ENCODE measurements around the gene ASCC3.

Gene ASCC3

GRCh38 chr6:100595456-100595855 is 285.7 kb downstream of the ASCC3 start:
- DNase-seq (ENCODE audit: insufficient read length, low spot score) (no peak), FAIRE-seq (no peak)
- TF ChIP-seq SPI1 (IDR thresholded peaks at IDR 0.05; ENCODE audit: low read depth, low read length): no peak
- TF ChIP-seq PAX5 (IDR thresholded peaks at IDR 0.05; ENCODE audit: insufficient read depth, low read length, severe bottlenecking): no peak
- TF ChIP-seq POLR2A (IDR thresholded peaks at IDR 0.05; ENCODE audit: low read depth, low read length): no peak
- TF ChIP-seq POLR2AphosphoS5 (IDR thresholded peaks at IDR 0.05; ENCODE audit: low read depth, low read length): no peak
- TF ChIP-seq POU2F2 (IDR thresholded peaks at IDR 0.05; ENCODE audit: low read depth, low read length): no peak
- no peak for TF ChIP-seq TAF1 (IDR thresholded peaks at IDR 0.05; ENCODE audit: low read depth, low read length)

GRCh38 chr6:100593522-100593921 is 287.6 kb downstream of the ASCC3 start:
- DNase-seq (ENCODE audit: insufficient read length, low spot score) (no peak), FAIRE-seq (no peak)
- TF ChIP-seq TAF1 (IDR thresholded peaks at IDR 0.05; ENCODE audit: low read depth, low read length) (no peak), POU2F2 (IDR thresholded peaks at IDR 0.05; ENCODE audit: low read depth, low read length) (no peak), SPI1 (IDR thresholded peaks at IDR 0.05; ENCODE audit: low read depth, low read length) (no peak), PAX5 (IDR thresholded peaks at IDR 0.05; ENCODE audit: insufficient read depth, low read length, severe bottlenecking) (no peak), POLR2AphosphoS5 (IDR thresholded peaks at IDR 0.05; ENCODE audit: low read depth, low read length) (no peak)

- no peak for DNase-seq (ENCODE audit: insufficient read length, low spot score)
- TF ChIP-seq PAX5 (IDR thresholded peaks at IDR 0.05; ENCODE audit: insufficient read depth, low read length, severe bottlenecking): no peak
- TF ChIP-seq POU2F2 (IDR thresholded peaks at IDR 0.05; ENCODE audit: low read depth, low read length): no peak
- no peak for TF ChIP-seq POLR2A (IDR thresholded peaks at IDR 0.05; ENCODE audit: low read depth, low read length)
- no peak for TF ChIP-seq POLR2AphosphoS5 (IDR thresholded peaks at IDR 0.05; ENCODE audit: low read depth, low read length)
- no peak for TF ChIP-seq SPI1 (IDR thresholded peaks at IDR 0.05; ENCODE audit: low read depth, low read length)
- TF ChIP-seq TAF1 (IDR thresholded peaks at IDR 0.05; ENCODE audit: low read depth, low read length): no peak
- peak; percentile 28 for FAIRE-seq
These were observed 288.2 kb downstream of the ASCC3 start for GRCh38 chr6:100592929-100593328.

- FAIRE-seq: no peak
- no peak for DNase-seq (ENCODE audit: insufficient read length, low spot score)
- TF ChIP-seq SPI1 (IDR thresholded peaks at IDR 0.05; ENCODE audit: low read depth, low read length): no peak
- no peak for TF ChIP-seq POLR2AphosphoS5 (IDR thresholded peaks at IDR 0.05; ENCODE audit: low read depth, low read length)
- TF ChIP-seq TAF1 (IDR thresholded peaks at IDR 0.05; ENCODE audit: low read depth, low read length): no peak
These were observed 303.7 kb downstream of the ASCC3 start for GRCh38 chr6:100577425-100577824.

- DNase-seq (ENCODE audit: insufficient read length, low spot score) (no peak), FAIRE-seq (no peak)
- no peak for TF ChIP-seq SPI1 (IDR thresholded peaks at IDR 0.05; ENCODE audit: low read depth, low read length)
- TF ChIP-seq TAF1 (IDR thresholded peaks at IDR 0.05; ENCODE audit: low read depth, low read length): no peak
- TF ChIP-seq PAX5 (IDR thresholded peaks at IDR 0.05; ENCODE audit: insufficient read depth, low read length, severe bottlenecking): no peak
- no peak for TF ChIP-seq POLR2AphosphoS5 (IDR thresholded peaks at IDR 0.05; ENCODE audit: low read depth, low read length)
- TF ChIP-seq POLR2A (IDR thresholded peaks at IDR 0.05; ENCODE audit: low read depth, low read length): no peak
- TF ChIP-seq POU2F2 (IDR thresholded peaks at IDR 0.05; ENCODE audit: low read depth, low read length): no peak
These were observed 305.2 kb downstream of the ASCC3 start for GRCh38 chr6:100575921-100576320.

- FAIRE-seq (no peak), DNase-seq (ENCODE audit: insufficient read length, low spot score) (no peak)
- no peak for TF ChIP-seq POLR2AphosphoS5 (IDR thresholded peaks at IDR 0.05; ENCODE audit: low read depth, low read length)
- TF ChIP-seq SPI1 (IDR thresholded peaks at IDR 0.05; ENCODE audit: low read depth, low read length): no peak
- no peak for TF ChIP-seq POU2F2 (IDR thresholded peaks at IDR 0.05; ENCODE audit: low read depth, low read length)
- TF ChIP-seq TAF1 (IDR thresholded peaks at IDR 0.05; ENCODE audit: low read depth, low read length): no peak
- no peak for TF ChIP-seq PAX5 (IDR thresholded peaks at IDR 0.05; ENCODE audit: insufficient read depth, low read length, severe bottlenecking)
- no peak for TF ChIP-seq POLR2A (IDR thresholded peaks at IDR 0.05; ENCODE audit: low read depth, low read length)
These were observed 306.3 kb downstream of the ASCC3 start for GRCh38 chr6:100574836-100575235.

- FAIRE-seq (no peak), DNase-seq (ENCODE audit: insufficient read length, low spot score) (no peak)
- no peak for TF ChIP-seq TAF1 (IDR thresholded peaks at IDR 0.05; ENCODE audit: low read depth, low read length)
These were observed 308.0 kb downstream of the ASCC3 start for GRCh38 chr6:100573166-100573565.

GRCh38 chr6:100568255-100568654 is 312.9 kb downstream of the ASCC3 start:
- no peak for TF ChIP-seq PAX5 (IDR thresholded peaks at IDR 0.05; ENCODE audit: insufficient read depth, low read length, severe bottlenecking)
- DNase-seq (ENCODE audit: insufficient read length, low spot score) (no peak), FAIRE-seq (no peak)

- no peak for FAIRE-seq
- no peak for DNase-seq (ENCODE audit: insufficient read length, low spot score)
- TF ChIP-seq POLR2A (IDR thresholded peaks at IDR 0.05; ENCODE audit: low read depth, low read length) (no peak), POU2F2 (IDR thresholded peaks at IDR 0.05; ENCODE audit: low read depth, low read length) (no peak), POLR2AphosphoS5 (IDR thresholded peaks at IDR 0.05; ENCODE audit: low read depth, low read length) (no peak), SPI1 (IDR thresholded peaks at IDR 0.05; ENCODE audit: low read depth, low read length) (no peak), PAX5 (IDR thresholded peaks at IDR 0.05; ENCODE audit: insufficient read depth, low read length, severe bottlenecking) (no peak), TAF1 (IDR thresholded peaks at IDR 0.05; ENCODE audit: low read depth, low read length) (no peak)
These were observed 314.6 kb downstream of the ASCC3 start for GRCh38 chr6:100566563-100566962.

- FAIRE-seq (no peak), DNase-seq (ENCODE audit: insufficient read length, low spot score) (no peak)
These were observed 315.6 kb downstream of the ASCC3 start for GRCh38 chr6:100565439-100566104.

More at GRCh38 chr6:100565439-100566104, 315.6 kb downstream of the ASCC3 start:
- TF ChIP-seq POLR2AphosphoS5 (IDR thresholded peaks at IDR 0.05; ENCODE audit: low read depth, low read length): no peak
- no peak for TF ChIP-seq TAF1 (IDR thresholded peaks at IDR 0.05; ENCODE audit: low read depth, low read length)
- TF ChIP-seq POLR2A (IDR thresholded peaks at IDR 0.05; ENCODE audit: low read depth, low read length): no peak
- no peak for TF ChIP-seq PAX5 (IDR thresholded peaks at IDR 0.05; ENCODE audit: insufficient read depth, low read length, severe bottlenecking)
- no peak for TF ChIP-seq POU2F2 (IDR thresholded peaks at IDR 0.05; ENCODE audit: low read depth, low read length)
- no peak for TF ChIP-seq SPI1 (IDR thresholded peaks at IDR 0.05; ENCODE audit: low read depth, low read length)

Data from GM12891 (cell line).